Neural progenitor cell (in vitro differentiated cells): ENCODE data around the gene RAP2B. TPM values are rescaled to one million over a fixed set of nuclear protein-coding genes. Genes with fewer than 3 reads are reported as not detected.

ENCODE experiments used
- DNase-seq: peaks from one replicate; pipeline ENCODE4 v3.0.0-alpha.2; 2016; ENCODE audit warnings: low spot score
- H2AFZ ChIP-seq: fragments of 200-600 bp; sonication (generic); replicated peaks from 2 replicates; pipeline ENCODE4 v1.6.1; 2016; ENCODE audit warnings: antibody characterized with exemption
- H3F3A ChIP-seq: fragments of 200-600 bp; sonication (generic); 2 replicates; pipeline ENCODE4 v1.6.1; 2016; ENCODE audit warnings: antibody characterized with exemption, low read depth
- H3K27ac ChIP-seq: fragments of 200-600 bp; sonication (generic); 2 replicates; pipeline ENCODE4 v1.5.1; 2016; ENCODE audit warnings: mild to moderate bottlenecking
- H3K27me3 ChIP-seq: fragments of 200-600 bp; sonication (generic); 2 replicates; pipeline ENCODE4 v1.6.1; 2016; ENCODE audit warnings: mild to moderate bottlenecking, moderate library complexity
- H3K36me3 ChIP-seq: fragments of 200-600 bp; sonication (generic); 2 replicates; pipeline ENCODE4 v1.5.1; 2016
- H3K4me1 ChIP-seq: fragments of 200-600 bp; sonication (generic); 2 replicates; pipeline ENCODE4 v1.6.1; 2016; ENCODE audit warnings: mixed run types
- H3K4me2 ChIP-seq: fragments of 200-600 bp; sonication (generic); 2 replicates; pipeline ENCODE4 v1.6.1; 2016
- H3K4me3 ChIP-seq: fragments of 200-600 bp; sonication (generic); 2 replicates; pipeline ENCODE4 v1.5.1; 2016
- H3K79me2 ChIP-seq: fragments of 200-600 bp; sonication (generic); 2 replicates; pipeline ENCODE4 v1.6.1; 2016; ENCODE audit warnings: low read depth
- H3K9ac ChIP-seq: fragments of 200-600 bp; sonication (generic); 2 replicates; pipeline ENCODE4 v1.6.1; 2016
- H3K9me3 ChIP-seq: fragments of 200-600 bp; sonication (generic); 2 replicates; pipeline ENCODE4 v1.5.1; 2016; ENCODE audit warnings: low read depth
- H4K20me1 ChIP-seq: fragments of 200-600 bp; sonication (generic); 2 replicates; pipeline ENCODE4 v1.6.1; 2016; ENCODE audit warnings: low read depth
- H3K27ac Mint-ChIP-seq: 3 replicates; pipeline ENCODE4 v1.8.0; 2021; ENCODE audit warnings: mixed read lengths
- H3K27me3 Mint-ChIP-seq: 2 replicates; pipeline ENCODE4 v1.8.0; 2022; ENCODE audit warnings: low read depth, mild to moderate bottlenecking, inconsistent platforms, moderate library complexity, mixed read lengths; ENCODE audit not compliant: insufficient read depth
- H3K36me3 Mint-ChIP-seq: 3 replicates; pipeline ENCODE4 v1.8.0; 2021; ENCODE audit warnings: mixed read lengths
- H3K4me1 Mint-ChIP-seq: 3 replicates; pipeline ENCODE4 v1.8.0; 2021; ENCODE audit warnings: mixed read lengths
- H3K4me3 Mint-ChIP-seq: 3 replicates; pipeline ENCODE4 v1.8.0; 2021; ENCODE audit warnings: mild to moderate bottlenecking, moderate library complexity, mixed read lengths
- H3K9me3 Mint-ChIP-seq: 3 replicates; pipeline ENCODE4 v1.8.0; 2020; ENCODE audit warnings: mixed read lengths
- EZH2 ChIP-seq: fragments of 200-600 bp; sonication (generic); IDR thresholded peaks from 2 replicates; pipeline ENCODE4 v1.6.1; 2017; ENCODE audit warnings: antibody characterized with exemption, mild to moderate bottlenecking, moderate library complexity
- EZH2phosphoT487 ChIP-seq: fragments of 200-600 bp; sonication (generic); IDR thresholded peaks from 2 replicates; pipeline ENCODE4 v1.6.1; 2017; ENCODE audit warnings: antibody characterized with exemption
- total RNA-seq: library from RNA; depleted of rRNA; stranded (reverse); fragments of >200 nt; gene quantifications from 2 replicates; pipeline ENCODE4 v1.2.3, GENCODE V29; 2015; ENCODE audit warnings: low replicate concordance
- TF ChIP-seq, protein P1 (sequence below): fragments of 200-600 bp; sonication (generic); IDR thresholded peaks from 2 replicates; pipeline ENCODE4 v1.5.1; 2017; ENCODE audit warnings: antibody characterized with exemption, mild to moderate bottlenecking

The RAP2B gene
- total RNA-seq, 1 donor from 2014 or later, result 15.9 TPM

GRCh38 chr3:153176197-153176596 is 14.2 kb downstream of the RAP2B start:
- no peak overlapping the region for H2AFZ ChIP-seq
- H3K4me2 ChIP-seq, result no peak overlapping the region
- peaks cover 5% of the 10 kb centered on the region for H3F3A ChIP-seq
- peaks cover 6% of the 10 kb centered on the region for H3K9me3 Mint-ChIP-seq
- H3K27me3 ChIP-seq, result no peaks in the 10 kb centered on the region
- no peaks in the 10 kb centered on the region for H3K36me3 ChIP-seq
- H3K9me3 ChIP-seq, result no peaks in the 10 kb centered on the region
- no peak overlapping the region for H3K9ac ChIP-seq
- H3K27me3 Mint-ChIP-seq, result no peaks in the 10 kb centered on the region
- H3K79me2 ChIP-seq, result no peaks in the 10 kb centered on the region
- H3K4me3 ChIP-seq, result no peak overlapping the region
- H4K20me1 ChIP-seq, result no peaks in the 10 kb centered on the region
- H3K36me3 Mint-ChIP-seq, result no peaks in the 10 kb centered on the region
- DNase-seq, result no peak
- H3K4me1 ChIP-seq, result no peaks in the 10 kb centered on the region
- no peak overlapping the region for H3K27ac ChIP-seq
- H3K4me3 Mint-ChIP-seq, result no peak overlapping the region
- no peak overlapping the region for H3K27ac Mint-ChIP-seq
- H3K4me1 Mint-ChIP-seq, result peaks cover 5% of the 10 kb centered on the region
- TF ChIP-seq, protein P1, sequence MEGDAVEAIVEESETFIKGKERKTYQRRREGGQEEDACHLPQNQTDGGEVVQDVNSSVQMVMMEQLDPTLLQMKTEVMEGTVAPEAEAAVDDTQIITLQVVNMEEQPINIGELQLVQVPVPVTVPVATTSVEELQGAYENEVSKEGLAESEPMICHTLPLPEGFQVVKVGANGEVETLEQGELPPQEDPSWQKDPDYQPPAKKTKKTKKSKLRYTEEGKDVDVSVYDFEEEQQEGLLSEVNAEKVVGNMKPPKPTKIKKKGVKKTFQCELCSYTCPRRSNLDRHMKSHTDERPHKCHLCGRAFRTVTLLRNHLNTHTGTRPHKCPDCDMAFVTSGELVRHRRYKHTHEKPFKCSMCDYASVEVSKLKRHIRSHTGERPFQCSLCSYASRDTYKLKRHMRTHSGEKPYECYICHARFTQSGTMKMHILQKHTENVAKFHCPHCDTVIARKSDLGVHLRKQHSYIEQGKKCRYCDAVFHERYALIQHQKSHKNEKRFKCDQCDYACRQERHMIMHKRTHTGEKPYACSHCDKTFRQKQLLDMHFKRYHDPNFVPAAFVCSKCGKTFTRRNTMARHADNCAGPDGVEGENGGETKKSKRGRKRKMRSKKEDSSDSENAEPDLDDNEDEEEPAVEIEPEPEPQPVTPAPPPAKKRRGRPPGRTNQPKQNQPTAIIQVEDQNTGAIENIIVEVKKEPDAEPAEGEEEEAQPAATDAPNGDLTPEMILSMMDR, result no peak
- TF ChIP-seq EZH2 (no peak), EZH2phosphoT487 (no peak)

DNA sequence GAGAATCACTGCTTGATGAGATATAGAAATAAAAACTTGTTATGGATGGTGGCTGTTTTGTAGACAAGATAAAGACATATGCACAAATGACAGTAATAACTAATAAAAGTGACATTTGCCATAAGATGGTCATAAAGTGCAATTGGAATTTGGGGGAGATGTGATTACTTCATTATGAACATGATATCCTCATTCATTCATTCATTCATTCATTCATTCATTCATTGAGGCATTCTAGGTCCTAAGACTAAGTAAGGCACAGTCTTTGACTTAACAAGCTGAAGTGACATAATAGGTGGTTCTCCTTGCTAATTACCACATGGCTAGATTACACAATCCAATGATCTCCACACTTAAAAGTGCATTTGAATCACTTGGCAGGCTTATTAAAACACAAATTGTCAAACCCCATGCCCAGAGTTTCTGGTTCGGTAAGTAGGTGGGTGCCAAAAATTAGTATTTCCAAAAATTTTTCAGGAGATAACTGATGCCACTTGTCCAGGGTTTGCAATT is 18.9 kb downstream of the RAP2B start:
- H3K9me3 ChIP-seq, result no peaks in the 10 kb centered on the region
- Mint-ChIP-seq H3K4me1 (no peaks in the 10 kb centered on the region), H3K4me3 (no peak overlapping the region), H3K9me3 (peaks cover 6% of the 10 kb centered on the region), H3K27me3 (peaks cover 2% of the 10 kb centered on the region), H3K27ac (no peak overlapping the region), H3K36me3 (no peaks in the 10 kb centered on the region)
- H3K79me2 ChIP-seq, result no peaks in the 10 kb centered on the region
- H3K36me3 ChIP-seq, result no peaks in the 10 kb centered on the region
- H3K9ac ChIP-seq, result no peak overlapping the region
- DNase-seq, result no peak
- H3K27ac ChIP-seq, result no peak overlapping the region
- no peaks in the 10 kb centered on the region for H3K4me1 ChIP-seq
- TF ChIP-seq EZH2phosphoT487 (no peak), EZH2 (no peak)
- TF ChIP-seq, protein P1, result no peak
- no peak overlapping the region for H2AFZ ChIP-seq
- H3K4me3 ChIP-seq, result no peak overlapping the region
- no peak overlapping the region for H3K4me2 ChIP-seq
- H4K20me1 ChIP-seq, result no peaks in the 10 kb centered on the region
- H3K27me3 ChIP-seq, result no peaks in the 10 kb centered on the region
- no peaks in the 10 kb centered on the region for H3F3A ChIP-seq

GRCh38 chr3:153182501-153183293 is 20.7 kb downstream of the RAP2B start:
- Histone ChIP-seq H3K9ac (no peak overlapping the region), H3K79me2 (no peaks in the 10 kb centered on the region), H3K9me3 (no peaks in the 10 kb centered on the region), H3K4me3 (no peak overlapping the region), H3K4me2 (no peak overlapping the region), H3K4me1 (no peaks in the 10 kb centered on the region), H4K20me1 (no peaks in the 10 kb centered on the region), H3F3A (no peaks in the 10 kb centered on the region), H2AFZ (no peak overlapping the region), H3K36me3 (no peaks in the 10 kb centered on the region), H3K27ac (no peak overlapping the region), H3K27me3 (no peaks in the 10 kb centered on the region)
- Mint-ChIP-seq H3K27ac (no peak overlapping the region), H3K27me3 (peaks cover 4% of the 10 kb centered on the region), H3K4me3 (no peak overlapping the region), H3K4me1 (no peaks in the 10 kb centered on the region), H3K36me3 (no peaks in the 10 kb centered on the region), H3K9me3 (no peaks in the 10 kb centered on the region)
- DNase-seq, result no peak
- TF ChIP-seq EZH2phosphoT487, result no peak
- TF ChIP-seq, protein P1, result no peak
- TF ChIP-seq EZH2, result no peak
